HUES6 (cell line): ENCODE data around the gene DYNC1LI2.

Source experiments
- H3K27ac ChIP-seq: 2 replicates; pipeline ENCODE4 v1.7.0; 2013; ENCODE audit warnings: low read depth, mild to moderate bottlenecking, low read length, inconsistent platforms
- H3K27me3 ChIP-seq: 2 replicates; pipeline ENCODE4 v1.6.1; 2013; ENCODE audit warnings: low read length; ENCODE audit not compliant: control insufficient read depth, insufficient read depth
- H3K36me3 ChIP-seq: 2 replicates; pipeline ENCODE4 v1.6.1; 2013; ENCODE audit warnings: low read length; ENCODE audit not compliant: control insufficient read depth, insufficient read depth
- H3K4me1 ChIP-seq: 2 replicates; pipeline ENCODE4 v1.6.1; 2013; ENCODE audit warnings: low read length; ENCODE audit not compliant: control insufficient read depth, insufficient read depth
- H3K4me3 ChIP-seq: 2 replicates; pipeline ENCODE4 v1.5.1; 2013; ENCODE audit warnings: low read depth, low read length
- H3K9ac ChIP-seq: one replicate; pipeline ENCODE4 v1.6.1; 2013; ENCODE audit warnings: mild to moderate bottlenecking, low read length
- H3K9me3 ChIP-seq: 2 replicates; pipeline ENCODE4 v1.6.1; 2013; ENCODE audit warnings: low read depth, low read length; ENCODE audit not compliant: control insufficient read depth, insufficient read depth

DYNC1LI2 gene

DNA sequence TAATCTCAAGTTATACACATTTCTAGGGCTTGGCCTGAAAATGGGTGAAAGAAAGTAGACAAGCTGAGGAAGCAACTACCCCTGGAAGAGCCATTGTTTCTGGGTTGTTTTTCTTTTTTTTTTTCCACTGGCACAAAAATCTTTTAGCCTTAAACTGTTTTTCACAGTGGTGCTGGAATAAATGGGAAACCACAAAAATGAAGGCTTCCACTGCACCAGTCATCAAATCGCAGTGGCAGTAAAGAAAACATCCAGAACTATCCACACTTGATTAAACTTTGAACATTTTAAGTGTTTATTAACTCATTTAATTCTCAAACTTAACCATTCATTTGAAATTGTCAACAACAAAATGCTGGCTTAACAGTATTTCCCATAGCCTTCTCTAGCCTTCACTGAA lies 69.1 kb downstream of the DYNC1LI2 start:
- H3K9me3 ChIP-seq = no peaks in the 10 kb centered on the region
- H3K36me3 ChIP-seq = peaks cover 7% of the 10 kb centered on the region; the same call in 1 of the 2 replicates
- H3K9ac ChIP-seq = no peak overlapping the region
- H3K4me1 ChIP-seq = no peaks in the 10 kb centered on the region
- no peaks in the 10 kb centered on the region for H3K27me3 ChIP-seq
- no peak overlapping the region for H3K4me3 ChIP-seq
- H3K27ac ChIP-seq = no peak overlapping the region

GRCh38 chr16:66681676-66682075 lies 69.7 kb downstream of the DYNC1LI2 start:
- H3K9ac ChIP-seq = no peak overlapping the region
- no peak overlapping the region for H3K4me3 ChIP-seq
- H3K27me3 ChIP-seq = no peaks in the 10 kb centered on the region
- no peak overlapping the region for H3K27ac ChIP-seq
- H3K36me3 ChIP-seq = peaks cover 7% of the 10 kb centered on the region; the same call in 1 of the 2 replicates
- H3K4me1 ChIP-seq = no peaks in the 10 kb centered on the region
- H3K9me3 ChIP-seq = no peaks in the 10 kb centered on the region

- H3K4me3 ChIP-seq = no peak overlapping the region
- no peaks in the 10 kb centered on the region for H3K4me1 ChIP-seq
- H3K27ac ChIP-seq = no peak overlapping the region
- H3K27me3 ChIP-seq = no peaks in the 10 kb centered on the region
- H3K9ac ChIP-seq = no peak overlapping the region
- H3K9me3 ChIP-seq = no peaks in the 10 kb centered on the region
- H3K36me3 ChIP-seq = peaks cover 10% of the 10 kb centered on the region; the same call in 1 of the 2 replicates
Measured at GRCh38 chr16:66678337-66678736, 73.1 kb downstream of the DYNC1LI2 start.

GRCh38 chr16:66677836-66678235 lies 73.6 kb downstream of the DYNC1LI2 start:
- no peaks in the 10 kb centered on the region for H3K4me1 ChIP-seq

GRCh38 chr16:66677179-66677578 lies 74.2 kb downstream of the DYNC1LI2 start:
- Histone ChIP-seq H3K36me3 (peaks cover 10% of the 10 kb centered on the region; the same call in 1 of the 2 replicates), H3K27me3 (no peaks in the 10 kb centered on the region), H3K27ac (no peak overlapping the region), H3K9ac (no peak overlapping the region), H3K9me3 (no peaks in the 10 kb centered on the region), H3K4me1 (no peaks in the 10 kb centered on the region), H3K4me3 (no peak overlapping the region)

More at GRCh38 chr16:66677836-66678235, 73.6 kb downstream of the DYNC1LI2 start:
- no peak overlapping the region for H3K4me3 ChIP-seq
- H3K27ac ChIP-seq = no peak overlapping the region
- H3K9me3 ChIP-seq = no peaks in the 10 kb centered on the region
- peaks cover 10% of the 10 kb centered on the region; the same call in 1 of the 2 replicates for H3K36me3 ChIP-seq
- no peaks in the 10 kb centered on the region for H3K27me3 ChIP-seq
- H3K9ac ChIP-seq = no peak overlapping the region

DNA sequence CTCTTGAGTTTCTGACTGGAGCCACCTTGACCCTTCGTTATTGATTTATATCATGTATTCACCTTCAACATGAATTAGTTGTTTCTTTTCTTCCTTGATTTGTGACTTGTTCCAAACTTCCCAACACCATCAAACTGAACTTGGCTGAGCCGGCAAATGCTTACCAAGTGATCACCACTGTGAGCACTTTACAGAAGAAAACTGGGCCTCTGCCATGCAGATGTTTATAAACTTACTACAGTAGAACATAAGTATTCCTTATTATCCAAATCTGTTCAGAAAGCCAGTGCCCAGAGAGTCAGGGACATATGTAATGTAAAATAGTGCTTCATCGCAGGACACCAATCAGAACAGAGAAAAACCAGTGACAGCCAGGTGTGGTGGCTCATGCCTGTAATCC lies 74.8 kb downstream of the DYNC1LI2 start:
- no peaks in the 10 kb centered on the region for H3K9me3 ChIP-seq
- no peaks in the 10 kb centered on the region for H3K4me1 ChIP-seq
- H3K4me3 ChIP-seq = no peak overlapping the region
- peaks cover 10% of the 10 kb centered on the region; the same call in 1 of the 2 replicates for H3K36me3 ChIP-seq
- H3K27me3 ChIP-seq = no peaks in the 10 kb centered on the region
- H3K27ac ChIP-seq = no peak overlapping the region
- H3K9ac ChIP-seq = no peak overlapping the region

DNA sequence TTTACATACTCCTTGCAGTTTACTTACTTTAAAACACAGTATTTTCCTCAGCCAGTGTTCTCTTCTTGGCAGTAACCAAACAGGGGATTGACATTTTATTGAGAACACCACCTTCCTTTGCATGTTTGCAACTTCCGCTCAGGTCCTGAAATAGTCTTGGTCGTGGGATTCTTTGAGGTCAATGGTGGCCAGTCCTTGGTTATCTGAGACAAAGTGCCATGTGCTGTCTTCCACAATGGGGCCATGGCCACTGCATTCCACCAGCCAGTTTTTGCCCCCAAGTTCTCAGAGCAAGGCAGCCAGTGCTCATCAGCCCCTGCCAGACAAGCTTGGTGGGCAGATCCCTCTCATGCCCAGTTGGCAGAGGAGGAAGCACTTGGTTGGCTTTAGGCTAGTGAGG lies 77.7 kb downstream of the DYNC1LI2 start:
- Histone ChIP-seq H3K4me1 (no peaks in the 10 kb centered on the region), H3K36me3 (peaks cover 10% of the 10 kb centered on the region; the same call in 1 of the 2 replicates), H3K27me3 (no peaks in the 10 kb centered on the region), H3K9me3 (no peaks in the 10 kb centered on the region), H3K4me3 (no peak overlapping the region), H3K27ac (no peak overlapping the region), H3K9ac (no peak overlapping the region)
